ENCODE data around the gene KRTAP12-2.
"Not testable (repeated sequence)": the region's sequence is repeated elsewhere in the genome, so short reads cannot be mapped to it uniquely, and the experiment has no call there.

KRTAP12-2 gene

DNA sequence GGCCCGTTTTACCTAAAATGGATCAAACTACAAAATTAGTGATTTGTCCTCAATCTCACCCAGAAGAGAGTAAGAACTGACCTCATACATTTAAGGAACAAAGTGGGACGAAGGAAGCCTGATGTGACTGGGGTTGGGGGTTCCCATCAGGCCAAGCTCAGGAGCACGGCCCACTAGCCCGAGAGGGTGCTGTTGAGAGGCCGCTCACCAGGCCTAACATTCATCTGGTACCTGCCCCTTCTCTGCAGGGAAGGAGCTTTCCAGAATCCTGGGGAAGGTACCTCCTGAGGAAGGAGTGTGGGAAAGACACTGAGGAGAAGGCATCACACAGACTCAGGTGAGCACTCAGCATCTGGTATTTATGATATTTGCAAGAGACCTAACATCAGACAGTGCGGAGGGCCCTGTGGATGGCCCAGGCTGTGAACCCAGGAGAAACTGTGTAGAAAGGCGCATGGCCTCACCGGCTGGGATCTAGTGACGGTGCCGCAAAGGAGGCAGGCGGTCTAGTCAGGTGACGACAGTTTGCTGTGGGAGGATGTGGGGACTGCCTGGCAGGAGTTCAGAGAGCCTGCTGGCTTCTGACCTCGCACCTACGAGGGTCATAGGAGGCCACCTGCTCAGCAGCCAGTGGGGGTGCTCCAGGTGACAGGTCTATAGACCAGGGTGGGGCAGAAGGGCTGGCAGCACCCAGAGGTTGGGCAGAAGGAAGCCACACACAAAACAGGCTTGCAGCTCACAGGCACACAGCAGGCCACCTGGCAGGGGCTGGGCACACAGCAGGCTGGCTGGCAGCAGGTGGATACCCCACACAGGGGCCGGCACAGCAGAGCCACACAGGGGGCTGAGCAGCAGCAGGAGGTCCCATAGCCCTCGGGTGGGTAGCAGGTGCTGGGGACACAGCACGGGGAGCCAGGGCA lies 12.8 kb downstream of the KRTAP12-2 start:
- no peaks in the 10 kb centered on the region for H3K36me3 ChIP-seq (ENCODE audit: insufficient read depth, low read length)
- H3K9me3 ChIP-seq (ENCODE audit: low read length) = peaks cover 3% of the 10 kb centered on the region
- no peak overlapping the region for H3K27ac ChIP-seq (ENCODE audit: low read depth, low read length)
- H3K27me3 ChIP-seq (ENCODE audit: control insufficient read depth in 1 of 2, insufficient read depth in 2 of 2, low read length in 2 of 2) = peaks cover 0 to 5% of the 10 kb centered on the region in 2 donors
- no peaks in the 10 kb centered on the region for H3K4me1 ChIP-seq (ENCODE audit: insufficient read depth, low read length)
- no peak overlapping the region for H3K4me3 ChIP-seq (ENCODE audit: low read depth in 1 of 2, low read length in 2 of 2)
- H3K9ac ChIP-seq (ENCODE audit: low read length) = no peak overlapping the region

DNA sequence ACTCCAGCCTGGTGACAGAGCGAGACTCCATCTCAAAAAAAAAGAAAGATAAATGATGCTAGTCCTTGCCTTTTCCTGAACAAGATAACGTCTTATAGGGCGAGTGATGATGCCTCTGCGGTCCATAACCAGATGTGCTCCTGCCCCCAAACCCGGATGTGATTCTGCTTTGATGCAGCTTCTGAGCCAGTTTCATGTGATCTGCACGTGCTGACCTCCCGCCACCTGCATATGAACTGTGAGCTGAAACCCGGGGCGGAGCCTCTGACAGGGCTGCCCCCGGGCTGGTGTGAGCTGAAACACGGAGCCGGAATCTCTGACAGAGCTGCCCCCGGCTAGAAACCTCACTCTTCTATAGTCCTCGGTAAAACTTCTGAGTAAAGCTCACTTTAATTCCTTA lies 13.6 kb downstream of the KRTAP12-2 start:
- Histone ChIP-seq H3K9ac (ENCODE audit: low read length) (no peak overlapping the region), H3K36me3 (ENCODE audit: insufficient read depth, low read length) (no peaks in the 10 kb centered on the region), H3K27ac (ENCODE audit: low read depth, low read length) (no peak overlapping the region), H3K4me3 (ENCODE audit: low read depth in 1 of 2, low read length in 2 of 2) (no peak overlapping the region), H3K9me3 (ENCODE audit: low read length) (peaks cover under 1% of the 10 kb centered on the region), H3K27me3 (ENCODE audit: control insufficient read depth in 1 of 2, insufficient read depth in 2 of 2, low read length in 2 of 2) (peaks cover 0 to 5% of the 10 kb centered on the region in 2 donors), H3K4me1 (ENCODE audit: insufficient read depth, low read length) (no peaks in the 10 kb centered on the region)

- Histone ChIP-seq H3K27ac (ENCODE audit: low read depth, low read length) (no peak overlapping the region), H3K4me1 (ENCODE audit: insufficient read depth, low read length) (no peaks in the 10 kb centered on the region), H3K4me3 (ENCODE audit: low read depth in 1 of 2, low read length in 2 of 2) (no peak overlapping the region), H3K9me3 (ENCODE audit: low read length) (no peaks in the 10 kb centered on the region), H3K27me3 (ENCODE audit: control insufficient read depth in 1 of 2, insufficient read depth in 2 of 2, low read length in 2 of 2) (peaks cover 0 to 12% of the 10 kb centered on the region in 2 donors), H3K36me3 (ENCODE audit: insufficient read depth, low read length) (no peaks in the 10 kb centered on the region), H3K9ac (ENCODE audit: low read length) (no peak overlapping the region)
Observed at GRCh38 chr21:44650973-44651675, 15.6 kb downstream of the KRTAP12-2 start.

- no peaks in the 10 kb centered on the region for H3K4me1 ChIP-seq (ENCODE audit: insufficient read depth, low read length)
- H3K36me3 ChIP-seq (ENCODE audit: insufficient read depth, low read length) = no peaks in the 10 kb centered on the region
- H3K27me3 ChIP-seq (ENCODE audit: control insufficient read depth in 1 of 2, insufficient read depth in 2 of 2, low read length in 2 of 2) = peaks cover 0 to 12% of the 10 kb centered on the region in 2 donors
- no peak overlapping the region for H3K27ac ChIP-seq (ENCODE audit: low read depth, low read length)
- H3K9ac ChIP-seq (ENCODE audit: low read length) = no peak overlapping the region
- no peak overlapping the region for H3K4me3 ChIP-seq (ENCODE audit: low read depth in 1 of 2, low read length in 2 of 2)
- H3K9me3 ChIP-seq (ENCODE audit: low read length) = peaks cover under 1% of the 10 kb centered on the region
Observed at GRCh38 chr21:44650265-44650972, 16.3 kb downstream of the KRTAP12-2 start.

- Histone ChIP-seq H3K9ac (ENCODE audit: low read length) (no peak overlapping the region), H3K4me3 (ENCODE audit: low read depth in 1 of 2, low read length in 2 of 2) (no peak overlapping the region), H3K27ac (ENCODE audit: low read depth, low read length) (no peak overlapping the region), H3K9me3 (ENCODE audit: low read length) (peaks cover 8% of the 10 kb centered on the region), H3K27me3 (ENCODE audit: control insufficient read depth in 1 of 2, insufficient read depth in 2 of 2, low read length in 2 of 2) (peaks cover 0 to 12% of the 10 kb centered on the region in 2 donors), H3K36me3 (ENCODE audit: insufficient read depth, low read length) (no peaks in the 10 kb centered on the region), H3K4me1 (ENCODE audit: insufficient read depth, low read length) (no peaks in the 10 kb centered on the region)
Observed at GRCh38 chr21:44649521-44650100, 17.1 kb downstream of the KRTAP12-2 start.

DNA sequence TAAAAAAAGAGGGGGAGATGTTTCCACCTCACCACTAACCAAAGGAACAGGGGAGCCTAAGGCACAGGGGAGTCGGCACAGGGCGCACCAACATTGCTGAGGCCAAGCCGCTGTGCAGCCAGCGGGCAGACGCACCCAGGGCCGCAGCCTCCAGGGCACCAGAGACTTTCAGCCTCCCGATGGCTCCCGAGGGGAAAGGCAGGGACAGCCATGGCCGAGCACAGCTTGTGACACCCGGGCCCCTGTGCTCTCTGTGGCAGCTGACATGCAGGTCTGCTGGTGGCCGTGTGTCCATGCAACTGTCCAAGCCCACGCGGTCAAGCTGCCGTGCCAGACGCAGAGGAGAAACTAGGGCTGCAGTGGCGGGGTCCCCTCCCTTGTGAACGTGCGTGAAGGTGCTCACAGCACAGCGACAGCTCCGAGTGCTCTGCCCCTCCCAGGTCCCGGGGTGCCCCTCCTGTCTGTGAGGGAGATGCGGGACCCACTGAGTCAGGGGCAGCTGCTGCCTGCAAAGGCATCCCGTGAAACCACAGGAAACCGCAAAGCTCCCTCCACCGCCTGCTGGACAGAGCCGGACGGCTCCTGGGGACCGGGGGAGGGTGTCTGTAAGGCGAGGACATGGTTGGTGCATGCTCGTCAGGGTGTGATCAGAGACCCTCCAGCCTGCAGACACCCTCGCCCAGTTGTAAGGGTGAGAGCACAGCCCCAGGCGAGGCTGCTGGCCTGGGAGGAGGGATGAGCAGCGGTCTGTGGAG lies 18.0 kb downstream of the KRTAP12-2 start:
- H3K4me3 ChIP-seq (ENCODE audit: low read depth in 1 of 2, low read length in 2 of 2) = no peak overlapping the region
- no peaks in the 10 kb centered on the region for H3K4me1 ChIP-seq (ENCODE audit: insufficient read depth, low read length)
- peaks cover 9% of the 10 kb centered on the region for H3K9me3 ChIP-seq (ENCODE audit: low read length)
- no peak overlapping the region for H3K9ac ChIP-seq (ENCODE audit: low read length)
- no peak overlapping the region for H3K27ac ChIP-seq (ENCODE audit: low read depth, low read length)
- H3K36me3 ChIP-seq (ENCODE audit: insufficient read depth, low read length) = no peaks in the 10 kb centered on the region
- H3K27me3 ChIP-seq (ENCODE audit: control insufficient read depth in 1 of 2, insufficient read depth in 2 of 2, low read length in 2 of 2) = peaks cover 0 to 7% of the 10 kb centered on the region in 2 donors

DNA sequence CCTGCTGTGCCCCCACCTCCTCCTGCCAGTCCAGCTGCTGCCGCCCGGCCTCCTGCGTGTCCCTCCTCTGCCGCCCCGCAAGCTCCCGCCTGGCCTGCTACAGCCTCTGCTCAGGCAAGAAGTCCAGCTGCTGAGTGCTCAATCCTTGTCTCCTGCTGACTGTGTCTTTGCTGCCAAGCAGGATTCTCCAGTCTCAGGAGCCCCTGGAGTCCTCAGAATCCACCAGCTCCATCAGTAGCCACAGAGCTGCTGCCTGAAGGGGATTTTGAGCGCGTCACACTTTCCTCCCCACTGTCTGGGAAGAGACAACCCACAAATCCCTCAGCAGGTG lies 19.5 kb downstream of the KRTAP12-2 start:
- H3K9ac ChIP-seq (ENCODE audit: low read length) = no peak overlapping the region
- no peaks in the 10 kb centered on the region for H3K36me3 ChIP-seq (ENCODE audit: insufficient read depth, low read length)
- H3K4me1 ChIP-seq (ENCODE audit: insufficient read depth, low read length) = no peaks in the 10 kb centered on the region
- H3K27ac ChIP-seq (ENCODE audit: low read depth, low read length) = no peak overlapping the region
- H3K9me3 ChIP-seq (ENCODE audit: low read length) = peaks cover 9% of the 10 kb centered on the region
- peaks cover 0 to 7% of the 10 kb centered on the region in 2 donors for H3K27me3 ChIP-seq (ENCODE audit: control insufficient read depth in 1 of 2, insufficient read depth in 2 of 2, low read length in 2 of 2)
- H3K4me3 ChIP-seq (ENCODE audit: low read depth in 1 of 2, low read length in 2 of 2) = no peak overlapping the region

- H3K9me3 ChIP-seq (ENCODE audit: low read length); H3K4me1 ChIP-seq (ENCODE audit: insufficient read depth, low read length); H3K36me3 ChIP-seq (ENCODE audit: insufficient read depth, low read length); H3K27me3 ChIP-seq (ENCODE audit: control insufficient read depth in 1 of 2, insufficient read depth in 2 of 2, low read length in 2 of 2); H3K27ac ChIP-seq (ENCODE audit: low read depth, low read length); H3K9ac ChIP-seq (ENCODE audit: low read length); H3K4me3 ChIP-seq (ENCODE audit: low read depth in 1 of 2, low read length in 2 of 2): not testable (repeated sequence)
Observed at GRCh38 chr21:44646366-44647221, 20.1 kb downstream of the KRTAP12-2 start, which contains the start of gene KRTAP10-11. Gene KRTAP10-11, plus strand, starts transcription at chr21:44646414. Its CDS starts 45 bp downstream, at chr21:44646459.

GRCh38 chr21:44644878-44645277 lies 21.8 kb downstream of the KRTAP12-2 start:
- Histone ChIP-seq H3K9ac (ENCODE audit: low read length) (no peak overlapping the region), H3K27me3 (ENCODE audit: control insufficient read depth in 1 of 2, insufficient read depth in 2 of 2, low read length in 2 of 2) (peaks cover 0 to 7% of the 10 kb centered on the region in 2 donors), H3K4me1 (ENCODE audit: insufficient read depth, low read length) (no peaks in the 10 kb centered on the region), H3K27ac (ENCODE audit: low read depth, low read length) (no peak overlapping the region), H3K4me3 (ENCODE audit: low read depth in 1 of 2, low read length in 2 of 2) (no peak overlapping the region), H3K9me3 (ENCODE audit: low read length) (peaks cover 9% of the 10 kb centered on the region), H3K36me3 (ENCODE audit: insufficient read depth, low read length) (no peaks in the 10 kb centered on the region)

- no peak overlapping the region for H3K9ac ChIP-seq (ENCODE audit: low read length)
- no peaks in the 10 kb centered on the region for H3K36me3 ChIP-seq (ENCODE audit: insufficient read depth, low read length)
- H3K27ac ChIP-seq (ENCODE audit: low read depth, low read length) = no peak overlapping the region
- H3K9me3 ChIP-seq (ENCODE audit: low read length) = peaks cover 9% of the 10 kb centered on the region
- H3K27me3 ChIP-seq (ENCODE audit: control insufficient read depth in 1 of 2, insufficient read depth in 2 of 2, low read length in 2 of 2) = peaks cover 0 to 7% of the 10 kb centered on the region in 2 donors
- no peaks in the 10 kb centered on the region for H3K4me1 ChIP-seq (ENCODE audit: insufficient read depth, low read length)
- H3K4me3 ChIP-seq (ENCODE audit: low read depth in 1 of 2, low read length in 2 of 2) = no peak overlapping the region
Observed at GRCh38 chr21:44643741-44644310, 22.9 kb downstream of the KRTAP12-2 start.

Measured in muscle layer of colon (tissue), 2 donors.